IMR-90 (cell line): ENCODE data around the gene CDO1. TPM values are rescaled to one million over a fixed set of nuclear protein-coding genes. Genes with fewer than 3 reads are reported as not detected.

ENCODE experiments used
- ATAC-seq: fragments of 200-7000 bp; cut with Tn5 transposase; 2 replicates; pipeline ENCODE4 v1.9.1; 2020; ENCODE audit warnings: low read depth, mild to moderate bottlenecking, moderate library complexity
- BruUV-seq: library from RNA; stranded (reverse); fragments of 400-500 nt; replicated peaks from 2 replicates; lab custom pipeline; 2021; lab: Mats Ljungman, UMichigan
- CTCF ChIA-PET: fragments of 300-600 bp; formaldehyde crosslinking; extraction: SDS; loops from one replicate; lab custom pipeline; 2021; ENCODE audit warnings: antibody characterized with exemption; lab: Yijun Ruan, JAX
- POLR2A ChIA-PET: fragments of 300-600 bp; sonication (Branson Sonifier 250); formaldehyde crosslinking; loops from one replicate; lab custom pipeline; 2022; ENCODE audit warnings: antibody characterized with exemption; ENCODE audit not compliant: unreplicated experiment; lab: Charles Lee
- DNase-seq: peaks from one replicate; pipeline ENCODE4 v3.0.0; 2013
- H2AFZ ChIP-seq: replicated peaks from 2 replicates; pipeline ENCODE3; 2013; ENCODE audit warnings: low read length, mild to moderate bottlenecking; ENCODE audit not compliant: poor library complexity
- H2AK5ac ChIP-seq: 2 replicates; pipeline ENCODE4 v1.6.1; 2013; ENCODE audit warnings: low read depth, low read length, inconsistent platforms
- H2AK9ac ChIP-seq: replicated peaks from 2 replicates; pipeline ENCODE3; 2013; ENCODE audit warnings: mild to moderate bottlenecking, low read depth, low read length, moderate library complexity; ENCODE audit not compliant: poor library complexity
- H2BK120ac ChIP-seq: 2 replicates; pipeline ENCODE4 v1.6.1; 2013; ENCODE audit warnings: low read depth, low read length, inconsistent platforms
- H2BK15ac ChIP-seq: 3 replicates; pipeline ENCODE4 v1.6.1; 2013; ENCODE audit warnings: low read depth, low read length, inconsistent platforms
- H2BK20ac ChIP-seq: 2 replicates; pipeline ENCODE4 v1.6.1; 2013; ENCODE audit warnings: low read depth, mild to moderate bottlenecking, inconsistent platforms, low read length, moderate library complexity
- H2BK5ac ChIP-seq: 2 replicates; pipeline ENCODE4 v1.6.1; 2013; ENCODE audit warnings: mild to moderate bottlenecking, low read depth, low read length, inconsistent platforms; ENCODE audit not compliant: poor library complexity, severe bottlenecking
- H3K14ac ChIP-seq: replicated peaks from 2 replicates; pipeline ENCODE4 v1.6.1; 2013; ENCODE audit warnings: low read depth, low read length, inconsistent platforms
- H3K18ac ChIP-seq: 2 replicates; pipeline ENCODE4 v1.6.1; 2013; ENCODE audit warnings: low read depth, low read length, control low read depth
- H3K23ac ChIP-seq: 2 replicates; pipeline ENCODE4 v1.6.1; 2013; ENCODE audit warnings: low read depth, low read length, inconsistent platforms
- H3K27ac ChIP-seq: 2 replicates; pipeline ENCODE4 v1.5.1; 2013; ENCODE audit warnings: mild to moderate bottlenecking, control low read depth, low read length; ENCODE audit not compliant: insufficient read depth
- H3K27me3 ChIP-seq: 2 replicates; pipeline ENCODE4 v1.6.1; 2013; ENCODE audit warnings: low read length; ENCODE audit not compliant: control insufficient read depth, insufficient read depth
- H3K36me3 ChIP-seq: 2 replicates; pipeline ENCODE4 v1.6.1; 2013; ENCODE audit warnings: low read length, mixed read lengths; ENCODE audit not compliant: control insufficient read depth, insufficient read depth
- H3K4ac ChIP-seq: 2 replicates; pipeline ENCODE4 v1.6.1; 2013; ENCODE audit warnings: low read depth, low read length, inconsistent platforms
- H3K4me1 ChIP-seq: 2 replicates; pipeline ENCODE4 v1.6.1; 2013; ENCODE audit warnings: low read length, mixed read lengths; ENCODE audit not compliant: control insufficient read depth, insufficient read depth
- H3K4me2 ChIP-seq: 2 replicates; pipeline ENCODE4 v1.6.1; 2013; ENCODE audit warnings: low read depth, mild to moderate bottlenecking, control low read depth, low read length, moderate library complexity
- H3K4me3 ChIP-seq: 2 replicates; pipeline ENCODE4 v1.5.1; 2013; ENCODE audit warnings: low read depth, mild to moderate bottlenecking, control low read depth, low read length, moderate library complexity; ENCODE audit not compliant: insufficient read depth
- H3K56ac ChIP-seq: 2 replicates; pipeline ENCODE4 v1.6.1; 2013; ENCODE audit warnings: low read length, inconsistent platforms; ENCODE audit not compliant: insufficient read depth; ENCODE audit errors: extremely low read depth
- H3K79me1 ChIP-seq, 2 experiments: 2 replicates each; pipeline ENCODE4 v1.6.1; 2013; ENCODE audit warnings: low read length in 2 of 2, inconsistent platforms in 1 of 2, low read depth in 1 of 2
- H3K9ac ChIP-seq: 2 replicates; pipeline ENCODE4 v1.6.1; 2013; ENCODE audit warnings: low read depth, low read length, control low read depth
- H3K9me1 ChIP-seq: 2 replicates; pipeline ENCODE4 v1.6.1; 2013; ENCODE audit warnings: low read length, inconsistent platforms; ENCODE audit not compliant: insufficient read depth
- H3K9me3 ChIP-seq: 2 replicates; pipeline ENCODE4 v1.6.1; 2013; ENCODE audit warnings: low read length; ENCODE audit not compliant: control insufficient read depth, insufficient read depth
- H4K20me1 ChIP-seq: 2 replicates; pipeline ENCODE4 v1.6.1; 2013; ENCODE audit warnings: low read length, inconsistent platforms; ENCODE audit not compliant: insufficient read depth
- H4K5ac ChIP-seq: 2 replicates; pipeline ENCODE4 v1.6.1; 2013; ENCODE audit warnings: mild to moderate bottlenecking, low read depth, low read length, control low read depth
- H4K8ac ChIP-seq, 2 experiments: 2 replicates each; pipeline ENCODE4 v1.6.1; 2013; ENCODE audit warnings: low read depth in 2 of 2, low read length in 2 of 2, control low read depth in 1 of 2, inconsistent platforms in 1 of 2
- H4K91ac ChIP-seq: 2 replicates; pipeline ENCODE4 v1.6.1; 2013; ENCODE audit warnings: low read depth, low read length, inconsistent platforms; ENCODE audit not compliant: insufficient read depth
- CEBPB ChIP-seq: IDR thresholded peaks from 2 replicates; pipeline ENCODE4 v1.6.1; 2012; ENCODE audit warnings: low read depth, low read length, improper control_type of control experiment
- FOS ChIP-seq: fragments of 150-350 bp; IDR thresholded peaks from 2 replicates; pipeline ENCODE4 v1.6.1; 2016; ENCODE audit warnings: low read depth, low read length
- RAD21 ChIP-seq: IDR thresholded peaks from 2 replicates; pipeline ENCODE4 v1.6.1; 2012; ENCODE audit warnings: low read length, improper control_type of control experiment
- SMC3 ChIP-seq: fragments of 150-350 bp; IDR thresholded peaks from 2 replicates; pipeline ENCODE4 v1.6.1; 2016; ENCODE audit warnings: low read depth, mild to moderate bottlenecking, antibody characterized with exemption, low read length, moderate library complexity
- WGBS, 2 experiments: methylation state at CpG; one replicate each; pipeline versions ENCODE4 v1.1.5 to v1.1.7; 2013; ENCODE audit warnings: missing lambda C conversion rate in 2 of 2; ENCODE audit not compliant: insufficient read length in 1 of 2; ENCODE audit errors: extremely low coverage in 2 of 2; 5-methylcytosine and 5-hydroxymethylcytosine counted together
- dilution Hi-C: fragments of 300-500 bp; cut with HindIII; formaldehyde crosslinking; loops from one replicate; pipeline ENCODE4 v1.14.3; 2018; ENCODE audit warnings: low sequenced_read_pairs; ENCODE audit not compliant: unreplicated experiment
- in situ Hi-C: fragments of 300-500 bp; cut with MboI; formaldehyde crosslinking; loops from 3 replicates; pipeline ENCODE4 v1.14.3; 2019; ENCODE audit warnings: low sequenced_read_pairs, inconsistent platforms, mixed read lengths
- intact Hi-C: fragments of 100-400 bp; cut with micrococcal nuclease; formaldehyde crosslinking; loops from 2 replicates; pipeline ENCODE4 v1.10.0; 2022
- polyA plus RNA-seq, 3 experiments: library from polyadenylated mRNA; depleted of rRNA; stranded (reverse); fragments of >200 nt; gene quantifications; 2 replicates each; pipeline ENCODE4 v1.2.3, GENCODE V29; 2012; ENCODE audit warnings: low replicate concordance in 1 of 3
- total RNA-seq: library from RNA; depleted of rRNA; stranded (reverse); fragments of >200 nt; gene quantifications from 2 replicates; pipeline ENCODE4 v1.2.3, GENCODE V29; 2012

The CDO1 gene
- total and polyA plus RNA-seq, 2 of the 4 experiments (the other 2 are of a cell fraction): 4.8 to 8.6 TPM

GRCh38 chr5:115843444-115844130, 27.1 kb upstream of the CDO1 start:
- H4K8ac ChIP-seq: no peak overlapping the region
- in situ Hi-C loops (loop anchor here (25.0 kb wide), 1 partner anchor 556 kb away; the partner anchor contains the start of gene CCDC112), dilution Hi-C loops (no loop called here), intact Hi-C loops (loop anchor here (5.0 kb wide), 2 partner anchors 224 to 546 kb away; partner anchors contain the start of gene CCDC112)
- H2BK20ac ChIP-seq: no peak overlapping the region
- no peak overlapping the region for H3K4ac ChIP-seq
- ChIA-PET CTCF (no interaction called here), POLR2A (no interaction called here)
- H3K27ac ChIP-seq: no peak overlapping the region
- H4K5ac ChIP-seq: no peak overlapping the region
- H2AK5ac ChIP-seq: no peak overlapping the region
- H4K20me1 ChIP-seq: peaks cover 44% of the 10 kb centered on the region
- no peak overlapping the region for H3K4me3 ChIP-seq
- H3K56ac ChIP-seq: no peak overlapping the region
- H3K9ac ChIP-seq: no peak overlapping the region; the same call in 1 of the 2 replicates
- H2BK5ac ChIP-seq: no peak overlapping the region
- H2AFZ ChIP-seq: no peak overlapping the region
- peaks cover 5% of the 10 kb centered on the region for H3K4me1 ChIP-seq
- no peaks in the 10 kb centered on the region for H3K9me3 ChIP-seq
- no peak overlapping the region for H2BK120ac ChIP-seq
- no peaks in the 10 kb centered on the region for H3K27me3 ChIP-seq
- DNase-seq (no peak), ATAC-seq (no peak)
- H3K14ac ChIP-seq: no peak overlapping the region
- H3K4me2 ChIP-seq: peak overlapping the region; percentile 92
- no peak overlapping the region for H2AK9ac ChIP-seq
- TF ChIP-seq FOS (no peak), SMC3 (no peak), CEBPB (peak; percentile 83), RAD21 (no peak)
- BruUV-seq: no TSS peak
- H3K9me1 ChIP-seq: peaks cover 5% of the 10 kb centered on the region; the same call in 1 of the 2 replicates
- no peaks in the 10 kb centered on the region for H3K36me3 ChIP-seq
- H3K23ac ChIP-seq: no peak overlapping the region
- H3K79me1 ChIP-seq: peaks cover 7 to 43% of the 10 kb centered on the region in 2 experiments
- 80% methylated on average over 1 of the region's 6 CpGs; no CpG with 5 or more reads in 1 of the 2 experiments for WGBS, 2 experiments
- H3K18ac ChIP-seq: no peak overlapping the region
- no peak overlapping the region for H4K91ac ChIP-seq
- no peak overlapping the region for H2BK15ac ChIP-seq
